K562 treated with DMSO at 1 percent for 24 hours (cell line): ENCODE measurements around the gene WDR75. TPM values are rescaled to one million over a fixed set of nuclear protein-coding genes. Genes with fewer than 3 reads are reported as not detected.

Experiments used
- total RNA-seq: library from RNA; unstranded; fragments of 300-600 nt; gene quantifications from 2 replicates; pipeline ENCODE4 v1.2.3, GENCODE V29; 2022; ENCODE audit warnings: low read depth; ENCODE audit not compliant: insufficient read depth

The WDR75 gene
- 15.6 and 15.9 TPM in 2 replicates for total RNA-seq

GRCh38 chr2:189440947-189441708 lies at the start of gene WDR75:
Gene WDR75 (plus strand): TSS chr2:189441474. CDS start chr2:189441493, 19 bp downstream.

Other genes with a start within 250 kb of the WDR75 start
- gene SLC40A1, start 139.3 kb downstream of the WDR75 start, total RNA-seq: 9.8 and 13.0 TPM in 2 replicates
- 16.9 and 19.3 TPM in 2 replicates for gene ASNSD1, start 220.0 kb downstream of the WDR75 start, total RNA-seq
- 0.10 TPM in 1 of 2 replicates, not detected in the other for gene ANKAR, start 233.2 kb downstream of the WDR75 start, total RNA-seq